RWPE2 (cell line): ENCODE data around the gene ARHGAP26.

Experiments used
- ATAC-seq: fragments of 200-7000 bp; cut with Tn5 transposase; 3 replicates; pipeline ENCODE4 v1.9.1; 2021; ENCODE audit warnings: low read depth
- DNase-seq: peaks from one replicate; pipeline ENCODE4 v3.0.0-alpha.2; 2020; ENCODE audit warnings: low spot score
- H3K27ac ChIP-seq: fragments of 450-650 bp; 2 replicates; pipeline ENCODE4 v1.5.1; 2017; ENCODE audit warnings: mild to moderate bottlenecking; ENCODE audit not compliant: poor library complexity, severe bottlenecking
- H3K27me3 ChIP-seq: fragments of 250-450 bp; sonication (Bioruptor Pico); 2 replicates; pipeline ENCODE4 v1.5.1; 2021; ENCODE audit warnings: mild to moderate bottlenecking, moderate library complexity; ENCODE audit not compliant: insufficient read depth, poor library complexity, severe bottlenecking
- H3K36me3 ChIP-seq: fragments of 250-450 bp; sonication (Bioruptor Pico); 2 replicates; pipeline ENCODE4 v1.5.1; 2020; ENCODE audit warnings: low read depth, mild to moderate bottlenecking, moderate library complexity
- H3K4me1 ChIP-seq: fragments of 250-450 bp; sonication (Bioruptor Pico); 2 replicates; pipeline ENCODE4 v1.5.1; 2021; ENCODE audit warnings: mild to moderate bottlenecking, moderate library complexity; ENCODE audit not compliant: insufficient read depth, poor library complexity, severe bottlenecking
- H3K4me3 ChIP-seq: fragments of 250-450 bp; sonication (Bioruptor Pico); 2 replicates; pipeline ENCODE4 v1.5.1; 2021; ENCODE audit warnings: mild to moderate bottlenecking, moderate library complexity; ENCODE audit not compliant: severe bottlenecking
- H3K9me3 ChIP-seq: fragments of 250-450 bp; sonication (Bioruptor Pico); 2 replicates; pipeline ENCODE4 v1.5.1; 2021; ENCODE audit warnings: mild to moderate bottlenecking, moderate library complexity; ENCODE audit not compliant: severe bottlenecking
- CTCF ChIP-seq: fragments of 450-650 bp; IDR thresholded peaks from one replicate; pipeline ENCODE4 v1.5.1; 2017; ENCODE audit warnings: mild to moderate bottlenecking, moderate library complexity; ENCODE audit not compliant: poor library complexity, severe bottlenecking

Gene ARHGAP26

DNA sequence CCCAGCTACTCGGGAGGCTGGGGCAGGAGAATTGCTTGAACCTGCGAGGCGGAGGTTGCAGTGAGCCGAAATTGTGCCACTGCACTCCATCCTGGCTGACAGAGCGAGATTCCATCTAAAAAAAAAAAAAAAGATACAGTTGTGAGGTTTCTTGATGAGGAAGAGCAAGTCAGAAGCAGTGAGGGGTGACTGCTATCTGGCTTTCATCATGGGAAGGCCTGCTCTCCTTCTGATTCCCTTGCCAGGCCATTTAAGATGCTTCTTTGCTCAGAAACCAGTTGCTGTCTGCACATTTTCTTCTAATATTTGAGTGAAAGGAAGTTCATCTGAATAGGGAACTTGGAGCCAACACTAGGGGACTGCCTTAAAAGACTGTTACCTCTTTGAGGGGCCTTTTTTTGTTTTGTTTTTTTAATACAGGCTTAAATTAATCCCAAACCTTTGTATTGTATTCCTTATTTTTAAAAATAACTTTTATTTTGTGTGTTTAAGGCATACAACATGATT, 201.9 kb downstream of the ARHGAP26 start:
- H3K27ac ChIP-seq: no peak overlapping the region
- H3K36me3 ChIP-seq: no peaks in the 10 kb centered on the region
- no peaks in the 10 kb centered on the region for H3K9me3 ChIP-seq
- peaks cover 4% of the 10 kb centered on the region for H3K4me1 ChIP-seq
- H3K4me3 ChIP-seq: no peak overlapping the region
- DNase-seq (no peak), ATAC-seq (no peak)
- TF ChIP-seq CTCF: no peak
- no peaks in the 10 kb centered on the region for H3K27me3 ChIP-seq

DNA sequence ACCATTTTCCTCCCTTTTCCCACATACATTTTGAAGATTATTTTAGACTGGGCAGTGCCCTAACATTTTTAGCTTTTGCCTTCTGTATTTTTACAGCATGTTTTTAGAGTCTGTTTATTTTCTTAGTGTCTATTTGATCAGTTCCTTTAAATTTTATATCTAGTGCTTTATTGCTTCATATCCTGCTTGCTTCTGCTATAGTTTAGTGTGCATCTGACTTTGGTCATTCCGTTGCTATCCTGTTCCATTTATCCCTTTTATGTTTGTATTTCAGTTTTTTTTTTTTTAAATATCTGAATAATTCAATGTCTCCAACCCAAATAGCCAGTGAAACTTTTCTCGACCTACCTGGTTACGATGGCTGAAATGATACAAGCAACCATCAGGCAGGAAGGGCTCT, 203.8 kb downstream of the ARHGAP26 start:
- no peak for DNase-seq
- no peak overlapping the region for H3K27ac ChIP-seq
- no peak for ATAC-seq
- no peaks in the 10 kb centered on the region for H3K36me3 ChIP-seq
- TF ChIP-seq CTCF: no peak
- H3K4me1 ChIP-seq: peaks cover 22% of the 10 kb centered on the region
- no peaks in the 10 kb centered on the region for H3K9me3 ChIP-seq
- H3K4me3 ChIP-seq: no peak overlapping the region
- no peaks in the 10 kb centered on the region for H3K27me3 ChIP-seq

GRCh38 chr5:142974409-142974808, 204.2 kb downstream of the ARHGAP26 start:
- Histone ChIP-seq H3K36me3 (no peaks in the 10 kb centered on the region), H3K4me1 (peaks cover 26% of the 10 kb centered on the region), H3K27me3 (no peaks in the 10 kb centered on the region), H3K9me3 (no peaks in the 10 kb centered on the region), H3K27ac (no peak overlapping the region), H3K4me3 (no peak overlapping the region)
- TF ChIP-seq CTCF: no peak
- DNase-seq: no peak
- ATAC-seq: no peak

- DNase-seq: no peak
- H3K27me3 ChIP-seq: no peaks in the 10 kb centered on the region
- H3K36me3 ChIP-seq: no peaks in the 10 kb centered on the region
- TF ChIP-seq CTCF: no peak
- no peaks in the 10 kb centered on the region for H3K9me3 ChIP-seq
- H3K4me3 ChIP-seq: no peak overlapping the region
- H3K4me1 ChIP-seq: peaks cover 44% of the 10 kb centered on the region
- ATAC-seq: no peak
- peak overlapping the region; percentile 98 for H3K27ac ChIP-seq
Observed at GRCh38 chr5:142976861-142977260, 206.7 kb downstream of the ARHGAP26 start.

GRCh38 chr5:142977363-142978051, 207.3 kb downstream of the ARHGAP26 start:
- peak; percentile 74 for DNase-seq
- no peak for TF ChIP-seq CTCF

More at GRCh38 chr5:142977363-142978051, 207.3 kb downstream of the ARHGAP26 start:
- Histone ChIP-seq H3K27ac (peak overlapping the region; percentile 98), H3K9me3 (no peaks in the 10 kb centered on the region), H3K4me3 (no peak overlapping the region), H3K27me3 (no peaks in the 10 kb centered on the region), H3K4me1 (peaks cover 50% of the 10 kb centered on the region), H3K36me3 (no peaks in the 10 kb centered on the region)
- peak; percentile 82 for ATAC-seq
